ENCODE results near the gene APLF. TPM values are rescaled to one million over a fixed set of nuclear protein-coding genes. Genes with fewer than 3 reads are reported as not detected.
A peak's percentile ranks its signal among the peaks of the same experiment; 100 is the strongest.

The APLF gene
- total RNA-seq, 1 experiment from 2014 or later = 5.5 TPM

GRCh38 chr2:68428126-68428525 is 39.3 kb upstream of the APLF start:
- Histone ChIP-seq H3K27me3 (replicated peaks; ENCODE audit: insufficient read depth, low read depth, low read length, poor library complexity) (no peaks in the 10 kb centered on the region), H3K36me3 (ENCODE audit: insufficient read depth, low read length, poor library complexity, severe bottlenecking) (no peaks in the 10 kb centered on the region), H3K4me3 (ENCODE audit: low read depth, low read length, poor library complexity, severe bottlenecking) (no peak overlapping the region), H3K27ac (ENCODE audit: low read depth, low read length, poor library complexity, severe bottlenecking) (no peak overlapping the region), H3K4me1 (ENCODE audit: insufficient read depth, low read length, poor library complexity, severe bottlenecking) (no peaks in the 10 kb centered on the region), H3K9me3 (ENCODE audit: low read depth, low read length, poor library complexity, severe bottlenecking) (no peaks in the 10 kb centered on the region)
- TF ChIP-seq CTCF (conservative IDR thresholded peaks at IDR 0.05; ENCODE audit: low read depth, low read length) = no peak
- no peak for TF ChIP-seq EZH2 (IDR thresholded peaks at IDR 0.05; ENCODE audit: borderline replicate concordance, low read depth, low read length, poor library complexity, severe bottlenecking)
- ChIA-PET POLR2A (ENCODE audit: low non-redundant PET) (no interaction called here), CTCF (no interaction called here)
- intact Hi-C loops (cut with micrococcal nuclease; ENCODE audit: unreplicated experiment) = no loop called here
- no TSS peak for BruUV-seq (replicated peaks)
- no peak for DNase-seq (ENCODE audit: low spot score)

- POLR2A ChIA-PET (ENCODE audit: low non-redundant PET) = no interaction called here
- Histone ChIP-seq H3K27ac (ENCODE audit: low read depth, low read length, poor library complexity, severe bottlenecking) (no peak overlapping the region), H3K27me3 (replicated peaks; ENCODE audit: insufficient read depth, low read depth, low read length, poor library complexity) (no peaks in the 10 kb centered on the region), H3K36me3 (ENCODE audit: insufficient read depth, low read length, poor library complexity, severe bottlenecking) (no peaks in the 10 kb centered on the region), H3K4me3 (ENCODE audit: low read depth, low read length, poor library complexity, severe bottlenecking) (no peak overlapping the region), H3K4me1 (ENCODE audit: insufficient read depth, low read length, poor library complexity, severe bottlenecking) (no peaks in the 10 kb centered on the region), H3K9me3 (ENCODE audit: low read depth, low read length, poor library complexity, severe bottlenecking) (no peaks in the 10 kb centered on the region)
- TF ChIP-seq CTCF (conservative IDR thresholded peaks at IDR 0.05; ENCODE audit: low read depth, low read length) (no peak), EZH2 (IDR thresholded peaks at IDR 0.05; ENCODE audit: borderline replicate concordance, low read depth, low read length, poor library complexity, severe bottlenecking) (no peak)
- intact Hi-C loops (cut with micrococcal nuclease; ENCODE audit: unreplicated experiment) = no loop called here
- no peak for DNase-seq (ENCODE audit: low spot score)
- CTCF ChIA-PET = no interaction called here
- no TSS peak for BruUV-seq (replicated peaks)
Measured at GRCh38 chr2:68428746-68429145, 38.6 kb upstream of the APLF start.

- Histone ChIP-seq H3K27ac (ENCODE audit: low read depth, low read length, poor library complexity, severe bottlenecking) (no peak overlapping the region), H3K4me1 (ENCODE audit: insufficient read depth, low read length, poor library complexity, severe bottlenecking) (no peaks in the 10 kb centered on the region), H3K36me3 (ENCODE audit: insufficient read depth, low read length, poor library complexity, severe bottlenecking) (no peaks in the 10 kb centered on the region), H3K4me3 (ENCODE audit: low read depth, low read length, poor library complexity, severe bottlenecking) (no peak overlapping the region), H3K9me3 (ENCODE audit: low read depth, low read length, poor library complexity, severe bottlenecking) (no peaks in the 10 kb centered on the region), H3K27me3 (replicated peaks; ENCODE audit: insufficient read depth, low read depth, low read length, poor library complexity) (no peaks in the 10 kb centered on the region)
- TF ChIP-seq EZH2 (IDR thresholded peaks at IDR 0.05; ENCODE audit: borderline replicate concordance, low read depth, low read length, poor library complexity, severe bottlenecking) (no peak), CTCF (conservative IDR thresholded peaks at IDR 0.05; ENCODE audit: low read depth, low read length) (no peak)
- peak; percentile 19 for DNase-seq (ENCODE audit: low spot score)
- ChIA-PET POLR2A (ENCODE audit: low non-redundant PET) (no interaction called here), CTCF (interaction anchor here (0.6 kb wide), 1 partner anchor 276 kb away, joined by 4 read pairs; no protein-coding TSS in a partner anchor)
- intact Hi-C loops (cut with micrococcal nuclease; ENCODE audit: unreplicated experiment) = no loop called here
- no TSS peak for BruUV-seq (replicated peaks)
Measured at GRCh38 chr2:68429311-68429826, 38.0 kb upstream of the APLF start.
